ENCODE measurements around the gene IVNS1ABP.

The IVNS1ABP gene

DNA sequence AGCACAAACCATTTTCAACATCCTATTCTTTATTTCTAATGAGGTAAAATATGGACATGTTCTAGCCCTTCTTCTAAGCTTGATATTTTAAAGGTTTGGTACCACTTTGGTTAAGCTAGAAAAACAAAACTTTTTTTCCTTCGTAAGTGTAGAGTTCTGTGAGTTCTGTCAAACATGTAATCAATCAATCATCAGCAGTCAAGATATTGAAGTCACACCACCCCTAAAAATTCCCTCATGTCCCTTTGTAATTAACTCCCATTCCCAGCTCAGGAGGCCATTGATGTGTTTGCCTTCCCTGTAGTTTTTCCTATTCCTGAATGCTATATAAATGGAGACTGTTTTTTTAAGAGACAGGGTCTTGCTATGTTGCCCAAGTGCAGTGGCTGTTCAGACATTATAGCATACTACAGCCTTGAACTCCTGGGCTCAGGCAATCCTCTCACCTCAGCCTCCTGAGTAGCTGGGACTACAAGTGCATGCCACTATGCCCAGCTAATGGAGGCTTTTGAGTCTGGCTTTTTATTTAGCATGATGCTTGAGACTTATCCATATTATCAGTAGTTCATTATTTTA is 23.0 kb downstream of the IVNS1ABP start:
- no peak for TF ChIP-seq CTCF (IDR thresholded peaks at IDR 0.05; ENCODE audit: low read depth, low read length)
- DNase-seq: no peak
- Histone ChIP-seq H3K9me3 (no peaks in the 10 kb centered on the region), H3K36me3 (peaks cover 30% of the 10 kb centered on the region), H3K27me3 (no peaks in the 10 kb centered on the region), H3K4me1 (no peaks in the 10 kb centered on the region), H3K4me3 (ENCODE audit: low read depth, low read length) (no peak overlapping the region)

DNA sequence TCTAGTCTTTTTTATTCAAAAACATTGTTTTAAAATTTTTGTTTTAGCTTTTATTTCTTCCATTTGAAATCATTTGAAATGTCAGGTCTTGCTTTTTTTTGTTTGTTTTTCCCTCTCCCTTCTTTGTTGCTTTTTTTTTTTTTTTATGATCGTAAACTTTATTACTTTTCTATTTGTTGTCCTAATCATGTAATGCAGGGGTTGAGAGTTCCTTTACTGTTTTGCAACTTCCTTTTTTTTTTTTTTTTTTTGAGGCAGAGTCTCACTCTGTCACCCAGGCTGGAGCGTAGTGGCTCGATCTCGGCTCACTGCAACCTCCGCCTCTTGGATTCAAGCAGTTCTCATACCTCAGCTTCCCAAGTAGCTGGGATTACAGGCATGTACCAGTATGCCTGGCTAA is 24.8 kb downstream of the IVNS1ABP start:
- Histone ChIP-seq H3K36me3 (peaks cover 12% of the 10 kb centered on the region), H3K4me1 (no peaks in the 10 kb centered on the region), H3K9me3 (no peaks in the 10 kb centered on the region), H3K27me3 (no peaks in the 10 kb centered on the region), H3K4me3 (ENCODE audit: low read depth, low read length) (no peak overlapping the region)
- no peak for TF ChIP-seq CTCF (IDR thresholded peaks at IDR 0.05; ENCODE audit: low read depth, low read length)
- DNase-seq: no peak

DNA sequence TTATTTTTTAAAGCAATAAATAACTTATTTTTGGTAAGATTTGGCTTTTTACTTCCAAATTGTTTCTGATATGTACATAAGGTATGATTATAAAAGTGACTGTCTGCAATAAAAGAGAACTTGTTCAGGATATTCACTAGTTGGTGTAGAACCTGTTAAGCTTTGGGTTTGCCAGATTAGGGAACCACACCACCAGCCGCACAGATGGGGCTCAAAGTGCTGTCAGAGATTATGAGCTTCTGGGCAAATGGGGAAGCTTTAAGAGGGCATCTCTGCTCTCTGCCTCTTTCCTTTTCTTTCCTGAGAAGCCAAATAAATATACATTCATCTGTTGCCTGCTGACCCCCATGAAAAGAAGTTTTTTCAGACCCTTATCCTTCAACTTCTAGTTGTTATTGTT is 25.4 kb downstream of the IVNS1ABP start:
- TF ChIP-seq CTCF (IDR thresholded peaks at IDR 0.05; ENCODE audit: low read depth, low read length): no peak
- no peak overlapping the region for H3K4me3 ChIP-seq (ENCODE audit: low read depth, low read length)
- H3K4me1 ChIP-seq: no peaks in the 10 kb centered on the region
- H3K27me3 ChIP-seq: no peaks in the 10 kb centered on the region
- H3K36me3 ChIP-seq: peaks cover 7% of the 10 kb centered on the region
- no peak for DNase-seq
- H3K9me3 ChIP-seq: no peaks in the 10 kb centered on the region

- Histone ChIP-seq H3K4me3 (ENCODE audit: low read depth, low read length) (no peak overlapping the region), H3K4me1 (no peaks in the 10 kb centered on the region), H3K27me3 (no peaks in the 10 kb centered on the region), H3K9me3 (no peaks in the 10 kb centered on the region), H3K36me3 (peaks cover 4% of the 10 kb centered on the region)
- TF ChIP-seq CTCF (IDR thresholded peaks at IDR 0.05; ENCODE audit: low read depth, low read length): no peak
- no peak for DNase-seq
These were observed 25.9 kb downstream of the IVNS1ABP start for GRCh38 chr1:185291159-185291558.

DNA sequence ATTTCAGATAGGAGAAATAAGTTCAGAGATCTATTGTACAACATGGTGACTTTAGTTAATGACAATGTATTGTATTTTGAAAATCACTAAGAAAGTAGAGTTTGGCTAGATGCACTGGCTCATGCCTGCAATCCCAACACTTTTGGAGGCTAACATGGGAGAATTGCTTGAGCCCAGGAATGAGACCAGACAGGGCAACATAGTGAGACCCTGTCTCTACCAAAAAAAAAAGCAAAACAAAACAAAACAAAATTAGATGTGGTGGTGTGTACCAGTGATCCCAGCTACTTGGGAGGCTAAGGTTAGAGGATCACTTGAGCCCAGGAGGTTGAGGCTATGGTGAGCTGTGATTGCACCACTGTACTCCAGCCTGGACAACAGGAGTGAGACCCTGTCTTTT is 27.2 kb downstream of the IVNS1ABP start:
- Histone ChIP-seq H3K27me3 (no peaks in the 10 kb centered on the region), H3K4me3 (ENCODE audit: low read depth, low read length) (no peak overlapping the region), H3K4me1 (no peaks in the 10 kb centered on the region), H3K36me3 (peaks cover 3% of the 10 kb centered on the region; the same call in 1 of the 2 replicates), H3K9me3 (no peaks in the 10 kb centered on the region)
- no peak for TF ChIP-seq CTCF (IDR thresholded peaks at IDR 0.05; ENCODE audit: low read depth, low read length)
- DNase-seq: no peak

DNA sequence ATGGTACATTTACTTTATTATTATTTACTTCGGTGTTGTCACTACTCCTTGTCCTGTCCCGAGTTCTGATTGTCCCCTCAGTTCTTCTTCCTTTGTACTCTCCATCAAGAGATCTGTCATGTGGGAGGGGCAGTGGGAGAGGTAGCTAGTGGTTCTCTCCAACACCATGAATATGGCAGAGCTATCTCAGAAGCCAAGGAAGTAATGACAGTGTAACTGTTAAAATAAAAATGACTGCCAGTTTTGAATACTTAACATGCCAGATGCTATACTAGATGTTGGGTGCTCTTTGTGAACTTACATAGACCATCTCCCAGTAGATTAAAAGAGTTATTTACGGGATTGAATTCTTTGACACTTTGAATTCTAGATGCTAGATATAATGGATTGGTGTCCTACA is 28.6 kb downstream of the IVNS1ABP start:
- no peaks in the 10 kb centered on the region for H3K9me3 ChIP-seq
- no peak for TF ChIP-seq CTCF (IDR thresholded peaks at IDR 0.05; ENCODE audit: low read depth, low read length)
- no peak overlapping the region for H3K4me3 ChIP-seq (ENCODE audit: low read depth, low read length)
- H3K36me3 ChIP-seq: no peaks in the 10 kb centered on the region
- no peak for DNase-seq
- no peaks in the 10 kb centered on the region for H3K4me1 ChIP-seq
- H3K27me3 ChIP-seq: no peaks in the 10 kb centered on the region
